IMR-90 (cell line): ENCODE measurements around the gene PFN1. TPM values are rescaled to one million over a fixed set of nuclear protein-coding genes. Genes with fewer than 3 reads are reported as not detected.

Experiments used
- ATAC-seq: fragments of 200-7000 bp; cut with Tn5 transposase; 2 replicates; pipeline ENCODE4 v1.9.1; 2020; ENCODE audit warnings: low read depth, mild to moderate bottlenecking, moderate library complexity
- BruUV-seq: library from RNA; stranded (reverse); fragments of 400-500 nt; replicated peaks from 2 replicates; lab custom pipeline; 2021; lab: Mats Ljungman, UMichigan
- CTCF ChIA-PET: fragments of 300-600 bp; formaldehyde crosslinking; extraction: SDS; loops from one replicate; lab custom pipeline; 2021; ENCODE audit warnings: antibody characterized with exemption; lab: Yijun Ruan, JAX
- POLR2A ChIA-PET: fragments of 300-600 bp; sonication (Branson Sonifier 250); formaldehyde crosslinking; loops from one replicate; lab custom pipeline; 2022; ENCODE audit warnings: antibody characterized with exemption; ENCODE audit not compliant: unreplicated experiment; lab: Charles Lee
- DNase-seq: peaks from one replicate; pipeline ENCODE4 v3.0.0; 2013
- H2AFZ ChIP-seq: replicated peaks from 2 replicates; pipeline ENCODE3; 2013; ENCODE audit warnings: low read length, mild to moderate bottlenecking; ENCODE audit not compliant: poor library complexity
- H2AK5ac ChIP-seq: 2 replicates; pipeline ENCODE4 v1.6.1; 2013; ENCODE audit warnings: low read depth, low read length, inconsistent platforms
- H2AK9ac ChIP-seq: replicated peaks from 2 replicates; pipeline ENCODE3; 2013; ENCODE audit warnings: mild to moderate bottlenecking, low read depth, low read length, moderate library complexity; ENCODE audit not compliant: poor library complexity
- H2BK120ac ChIP-seq: 2 replicates; pipeline ENCODE4 v1.6.1; 2013; ENCODE audit warnings: low read depth, low read length, inconsistent platforms
- H2BK15ac ChIP-seq: 3 replicates; pipeline ENCODE4 v1.6.1; 2013; ENCODE audit warnings: low read depth, low read length, inconsistent platforms
- H2BK20ac ChIP-seq: 2 replicates; pipeline ENCODE4 v1.6.1; 2013; ENCODE audit warnings: low read depth, mild to moderate bottlenecking, inconsistent platforms, low read length, moderate library complexity
- H2BK5ac ChIP-seq: 2 replicates; pipeline ENCODE4 v1.6.1; 2013; ENCODE audit warnings: mild to moderate bottlenecking, low read depth, low read length, inconsistent platforms; ENCODE audit not compliant: poor library complexity, severe bottlenecking
- H3K14ac ChIP-seq: replicated peaks from 2 replicates; pipeline ENCODE4 v1.6.1; 2013; ENCODE audit warnings: low read depth, low read length, inconsistent platforms
- H3K18ac ChIP-seq: 2 replicates; pipeline ENCODE4 v1.6.1; 2013; ENCODE audit warnings: low read depth, low read length, control low read depth
- H3K23ac ChIP-seq: 2 replicates; pipeline ENCODE4 v1.6.1; 2013; ENCODE audit warnings: low read depth, low read length, inconsistent platforms
- H3K27ac ChIP-seq: 2 replicates; pipeline ENCODE4 v1.5.1; 2013; ENCODE audit warnings: mild to moderate bottlenecking, control low read depth, low read length; ENCODE audit not compliant: insufficient read depth
- H3K27me3 ChIP-seq: 2 replicates; pipeline ENCODE4 v1.6.1; 2013; ENCODE audit warnings: low read length; ENCODE audit not compliant: control insufficient read depth, insufficient read depth
- H3K36me3 ChIP-seq: 2 replicates; pipeline ENCODE4 v1.6.1; 2013; ENCODE audit warnings: low read length, mixed read lengths; ENCODE audit not compliant: control insufficient read depth, insufficient read depth
- H3K4ac ChIP-seq: 2 replicates; pipeline ENCODE4 v1.6.1; 2013; ENCODE audit warnings: low read depth, low read length, inconsistent platforms
- H3K4me1 ChIP-seq: 2 replicates; pipeline ENCODE4 v1.6.1; 2013; ENCODE audit warnings: low read length, mixed read lengths; ENCODE audit not compliant: control insufficient read depth, insufficient read depth
- H3K4me2 ChIP-seq: 2 replicates; pipeline ENCODE4 v1.6.1; 2013; ENCODE audit warnings: low read depth, mild to moderate bottlenecking, control low read depth, low read length, moderate library complexity
- H3K4me3 ChIP-seq: 2 replicates; pipeline ENCODE4 v1.5.1; 2013; ENCODE audit warnings: low read depth, mild to moderate bottlenecking, control low read depth, low read length, moderate library complexity; ENCODE audit not compliant: insufficient read depth
- H3K56ac ChIP-seq: 2 replicates; pipeline ENCODE4 v1.6.1; 2013; ENCODE audit warnings: low read length, inconsistent platforms; ENCODE audit not compliant: insufficient read depth; ENCODE audit errors: extremely low read depth
- H3K79me1 ChIP-seq, 2 experiments: 2 replicates each; pipeline ENCODE4 v1.6.1; 2013; ENCODE audit warnings: low read length in 2 of 2, inconsistent platforms in 1 of 2, low read depth in 1 of 2
- H3K9ac ChIP-seq: 2 replicates; pipeline ENCODE4 v1.6.1; 2013; ENCODE audit warnings: low read depth, low read length, control low read depth
- H3K9me1 ChIP-seq: 2 replicates; pipeline ENCODE4 v1.6.1; 2013; ENCODE audit warnings: low read length, inconsistent platforms; ENCODE audit not compliant: insufficient read depth
- H3K9me3 ChIP-seq: 2 replicates; pipeline ENCODE4 v1.6.1; 2013; ENCODE audit warnings: low read length; ENCODE audit not compliant: control insufficient read depth, insufficient read depth
- H4K20me1 ChIP-seq: 2 replicates; pipeline ENCODE4 v1.6.1; 2013; ENCODE audit warnings: low read length, inconsistent platforms; ENCODE audit not compliant: insufficient read depth
- H4K5ac ChIP-seq: 2 replicates; pipeline ENCODE4 v1.6.1; 2013; ENCODE audit warnings: mild to moderate bottlenecking, low read depth, low read length, control low read depth
- H4K8ac ChIP-seq, 2 experiments: 2 replicates each; pipeline ENCODE4 v1.6.1; 2013; ENCODE audit warnings: low read depth in 2 of 2, low read length in 2 of 2, control low read depth in 1 of 2, inconsistent platforms in 1 of 2
- H4K91ac ChIP-seq: 2 replicates; pipeline ENCODE4 v1.6.1; 2013; ENCODE audit warnings: low read depth, low read length, inconsistent platforms; ENCODE audit not compliant: insufficient read depth
- CEBPB ChIP-seq: IDR thresholded peaks from 2 replicates; pipeline ENCODE4 v1.6.1; 2012; ENCODE audit warnings: low read depth, low read length, improper control_type of control experiment
- CHD1 ChIP-seq: IDR thresholded peaks from 2 replicates; pipeline ENCODE4 v1.6.1; 2012; ENCODE audit warnings: low read depth, low read length, improper control_type of control experiment
- NFE2L2 ChIP-seq: fragments of 150-350 bp; IDR thresholded peaks from 2 replicates; pipeline ENCODE4 v1.6.1; 2016; ENCODE audit warnings: low read depth, mild to moderate bottlenecking, low read length
- POLR2A ChIP-seq: IDR thresholded peaks from 2 replicates; pipeline ENCODE4 v1.6.1; 2012; ENCODE audit warnings: mild to moderate bottlenecking, low read depth, low read length
- RAD21 ChIP-seq: IDR thresholded peaks from 2 replicates; pipeline ENCODE4 v1.6.1; 2012; ENCODE audit warnings: low read length, improper control_type of control experiment
- WGBS, 2 experiments: methylation state at CpG; one replicate each; pipeline versions ENCODE4 v1.1.5 to v1.1.7; 2013; ENCODE audit warnings: missing lambda C conversion rate in 2 of 2; ENCODE audit not compliant: insufficient read length in 1 of 2; ENCODE audit errors: extremely low coverage in 2 of 2; 5-methylcytosine and 5-hydroxymethylcytosine counted together
- dilution Hi-C: fragments of 300-500 bp; cut with HindIII; formaldehyde crosslinking; loops from one replicate; pipeline ENCODE4 v1.14.3; 2018; ENCODE audit warnings: low sequenced_read_pairs; ENCODE audit not compliant: unreplicated experiment
- in situ Hi-C: fragments of 300-500 bp; cut with MboI; formaldehyde crosslinking; loops from 3 replicates; pipeline ENCODE4 v1.14.3; 2019; ENCODE audit warnings: low sequenced_read_pairs, inconsistent platforms, mixed read lengths
- intact Hi-C: fragments of 100-400 bp; cut with micrococcal nuclease; formaldehyde crosslinking; loops from 2 replicates; pipeline ENCODE4 v1.10.0; 2022
- polyA plus RNA-seq, 3 experiments: library from polyadenylated mRNA; depleted of rRNA; stranded (reverse); fragments of >200 nt; gene quantifications; 2 replicates each; pipeline ENCODE4 v1.2.3, GENCODE V29; 2012; ENCODE audit warnings: low replicate concordance in 1 of 3
- total RNA-seq: library from RNA; depleted of rRNA; stranded (reverse); fragments of >200 nt; gene quantifications from 2 replicates; pipeline ENCODE4 v1.2.3, GENCODE V29; 2012
- TF ChIP-seq, protein P1 (sequence below): fragments of 150-350 bp; IDR thresholded peaks from 2 replicates; pipeline ENCODE4 v1.6.1; 2017; ENCODE audit warnings: mild to moderate bottlenecking, antibody characterized with exemption, low read length, low read depth

PFN1 gene
- total and polyA plus RNA-seq, 2 of the 4 experiments (the other 2 are of a cell fraction) = 348 to 1,671 TPM

DNA sequence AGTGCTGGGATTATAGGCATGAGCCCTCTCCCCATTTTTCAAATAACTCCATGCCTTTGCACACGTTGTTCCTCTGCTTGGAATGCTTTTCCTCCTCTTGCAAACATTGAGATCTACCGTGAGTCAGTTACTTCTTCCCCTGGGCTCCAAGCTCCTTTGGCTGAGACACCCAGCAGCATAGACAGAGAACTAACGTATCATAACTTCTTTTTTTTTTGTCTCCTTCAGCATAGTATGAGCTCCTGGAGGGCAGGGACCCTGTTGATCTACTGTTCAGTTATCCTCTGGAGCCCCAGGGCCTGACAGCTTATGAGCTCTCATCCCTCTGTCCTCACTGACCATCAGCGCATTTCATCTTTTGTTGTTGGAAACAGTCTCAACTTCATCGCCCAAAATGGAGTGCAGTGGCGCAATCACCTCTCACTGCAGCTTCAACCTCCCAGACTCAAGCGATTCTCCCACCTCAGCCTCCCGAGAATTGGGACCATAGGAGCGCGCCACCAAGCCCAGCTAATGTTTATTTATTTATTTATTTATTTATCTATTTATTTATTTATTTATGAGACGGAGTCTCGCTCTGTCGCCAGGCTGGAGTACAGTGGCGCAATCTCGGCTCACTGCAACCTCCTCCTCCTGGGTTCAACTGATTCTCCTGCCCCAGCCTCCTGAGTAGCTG is 17.1 kb upstream of the PFN1 start:
- no peak overlapping the region for H3K14ac ChIP-seq
- in situ Hi-C loops = no loop called here
- no peak overlapping the region for H2BK20ac ChIP-seq
- H3K4me3 ChIP-seq = no peak overlapping the region
- ChIA-PET CTCF (no interaction called here), POLR2A (interaction anchor here (1.1 to 3.0 kb wide), 3 partner anchors 8 to 26 kb away, joined by 3 to 19 read pairs (median 14); partner anchors contain the start of genes PFN1, RNF167 and SLC25A11)
- no peak overlapping the region for H4K5ac ChIP-seq
- H3K4ac ChIP-seq = no peak overlapping the region
- H3K18ac ChIP-seq = no peak overlapping the region
- no peak overlapping the region for H2BK15ac ChIP-seq
- no peak overlapping the region for H3K56ac ChIP-seq
- no peak overlapping the region for H2AK9ac ChIP-seq
- peaks cover 14% of the 10 kb centered on the region for H3K4me1 ChIP-seq
- no peaks in the 10 kb centered on the region for H3K27me3 ChIP-seq
- no peak overlapping the region for H4K91ac ChIP-seq
- no peak overlapping the region for H3K23ac ChIP-seq
- ATAC-seq (no peak), DNase-seq (no peak)
- BruUV-seq = no TSS peak
- no peak overlapping the region for H2AFZ ChIP-seq
- H3K9ac ChIP-seq = no peak overlapping the region
- no peaks in the 10 kb centered on the region for H3K9me3 ChIP-seq
- H4K20me1 ChIP-seq = peaks cover 3% of the 10 kb centered on the region; the same call in 1 of the 2 replicates
- H2BK5ac ChIP-seq = no peak overlapping the region
- no peak overlapping the region; a peak in 1 of 4 replicates for H4K8ac ChIP-seq
- H2AK5ac ChIP-seq = peak overlapping the region; percentile 28; the same call in 1 of the 2 replicates
- 100% methylated on average over 2 of the region's 15 CpGs; no CpG with 5 or more reads in 1 of the 2 experiments for WGBS, 2 experiments
- peaks cover 14 to 57% of the 10 kb centered on the region in 2 experiments for H3K79me1 ChIP-seq
- TF ChIP-seq POLR2A = peak; percentile 32; the same call in 1 of the 2 replicates
- no peak for TF ChIP-seq NFE2L2
- 0 out of 2 replicates have a peak, but pooled peaks have one; percentile 33 for TF ChIP-seq CEBPB
- TF ChIP-seq, protein P1, sequence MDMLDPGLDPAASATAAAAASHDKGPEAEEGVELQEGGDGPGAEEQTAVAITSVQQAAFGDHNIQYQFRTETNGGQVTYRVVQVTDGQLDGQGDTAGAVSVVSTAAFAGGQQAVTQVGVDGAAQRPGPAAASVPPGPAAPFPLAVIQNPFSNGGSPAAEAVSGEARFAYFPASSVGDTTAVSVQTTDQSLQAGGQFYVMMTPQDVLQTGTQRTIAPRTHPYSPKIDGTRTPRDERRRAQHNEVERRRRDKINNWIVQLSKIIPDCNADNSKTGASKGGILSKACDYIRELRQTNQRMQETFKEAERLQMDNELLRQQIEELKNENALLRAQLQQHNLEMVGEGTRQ = no peak
- no peak for TF ChIP-seq RAD21
- TF ChIP-seq CHD1 = no peak
- peaks cover 15% of the 10 kb centered on the region for H3K36me3 ChIP-seq
- no peak overlapping the region for H2BK120ac ChIP-seq
- no peak overlapping the region for H3K4me2 ChIP-seq
- intact Hi-C loops = loop anchor here (5.0 kb wide), 1 partner anchor 58 kb away; no protein-coding TSS in a partner anchor
- dilution Hi-C loops = no loop called here
- H3K9me1 ChIP-seq = peaks cover 14% of the 10 kb centered on the region
- H3K27ac ChIP-seq = no peak overlapping the region
